Measurements from ENCODE around the gene RNF103.

- TF ChIP-seq CTCF (IDR thresholded peaks at IDR 0.05): no peak
- TF ChIP-seq POLR2A (IDR thresholded peaks at IDR 0.05): no peak
These were observed 39.3 kb downstream of the RNF103 start for GRCh38 chr2:86584151-86584913.
